ENCODE data around the gene PRKCE.

Gene PRKCE

GRCh38 chr2:46119453-46119852 lies 468.0 kb downstream of the PRKCE start:
- DNase-seq (ENCODE audit: low read depth) = peak; percentile 88

- no peak for DNase-seq (ENCODE audit: low read depth)
These were observed 469.5 kb downstream of the PRKCE start for GRCh38 chr2:46120792-46121555.

GRCh38 chr2:46122318-46122976 lies 471.0 kb downstream of the PRKCE start:
- no peak for DNase-seq (ENCODE audit: low read depth)

- DNase-seq (ENCODE audit: low read depth) = no peak
These were observed 471.5 kb downstream of the PRKCE start for GRCh38 chr2:46123013-46123412.

- no peak for DNase-seq (ENCODE audit: low read depth)
These were observed 474.3 kb downstream of the PRKCE start for GRCh38 chr2:46125798-46126197.

- no peak for DNase-seq (ENCODE audit: low read depth)
These were observed 475.1 kb downstream of the PRKCE start for GRCh38 chr2:46126571-46126970.

- DNase-seq (ENCODE audit: low read depth) = no peak
These were observed 475.7 kb downstream of the PRKCE start for GRCh38 chr2:46127176-46127575.

- no peak for DNase-seq (ENCODE audit: low read depth)
These were observed 479.0 kb downstream of the PRKCE start for GRCh38 chr2:46130511-46130910.

GRCh38 chr2:46132996-46133395 lies 481.5 kb downstream of the PRKCE start:
- DNase-seq (ENCODE audit: low read depth) = no peak

GRCh38 chr2:46134531-46135227 lies 483.2 kb downstream of the PRKCE start:
- DNase-seq (ENCODE audit: low read depth) = peak; percentile 27

- DNase-seq (ENCODE audit: low read depth) = no peak
These were observed 483.9 kb downstream of the PRKCE start for GRCh38 chr2:46135228-46135855.

GRCh38 chr2:46135958-46136357 lies 484.5 kb downstream of the PRKCE start:
- no peak for DNase-seq (ENCODE audit: low read depth)

- no peak for DNase-seq (ENCODE audit: low read depth)
These were observed 485.0 kb downstream of the PRKCE start for GRCh38 chr2:46136481-46136880.

- DNase-seq (ENCODE audit: low read depth) = no peak
These were observed 485.5 kb downstream of the PRKCE start for GRCh38 chr2:46136953-46137352.

- DNase-seq (ENCODE audit: low read depth) = no peak
These were observed 491.3 kb downstream of the PRKCE start for GRCh38 chr2:46142546-46143428.

- no peak for DNase-seq (ENCODE audit: low read depth)
These were observed 492.1 kb downstream of the PRKCE start for GRCh38 chr2:46143429-46144132.

- DNase-seq (ENCODE audit: low read depth) = no peak
These were observed 492.8 kb downstream of the PRKCE start for GRCh38 chr2:46144133-46144800.

- no peak for DNase-seq (ENCODE audit: low read depth)
These were observed 493.5 kb downstream of the PRKCE start for GRCh38 chr2:46145017-46145416.

- no peak for DNase-seq (ENCODE audit: low read depth)
These were observed 494.4 kb downstream of the PRKCE start for GRCh38 chr2:46145840-46146239.

- no peak for DNase-seq (ENCODE audit: low read depth)
These were observed 495.5 kb downstream of the PRKCE start for GRCh38 chr2:46146866-46147502.
